Activated T-helper 9 cell treated with anti-CD3 and anti-CD28 coated beads, Interleukin-2, amount 50 U/mL, for 16 hours (primary cell): Measurements from ENCODE around the gene CD53.
"Not testable (repeated sequence)": the region's sequence is repeated elsewhere in the genome, so short reads cannot be mapped to it uniquely, and the experiment has no call there.

Experiments
- DNase-seq: peaks from one replicate; pipeline ENCODE4 v3.0.0-alpha.2; 2020; ENCODE audit warnings: low read depth

The CD53 gene

DNA sequence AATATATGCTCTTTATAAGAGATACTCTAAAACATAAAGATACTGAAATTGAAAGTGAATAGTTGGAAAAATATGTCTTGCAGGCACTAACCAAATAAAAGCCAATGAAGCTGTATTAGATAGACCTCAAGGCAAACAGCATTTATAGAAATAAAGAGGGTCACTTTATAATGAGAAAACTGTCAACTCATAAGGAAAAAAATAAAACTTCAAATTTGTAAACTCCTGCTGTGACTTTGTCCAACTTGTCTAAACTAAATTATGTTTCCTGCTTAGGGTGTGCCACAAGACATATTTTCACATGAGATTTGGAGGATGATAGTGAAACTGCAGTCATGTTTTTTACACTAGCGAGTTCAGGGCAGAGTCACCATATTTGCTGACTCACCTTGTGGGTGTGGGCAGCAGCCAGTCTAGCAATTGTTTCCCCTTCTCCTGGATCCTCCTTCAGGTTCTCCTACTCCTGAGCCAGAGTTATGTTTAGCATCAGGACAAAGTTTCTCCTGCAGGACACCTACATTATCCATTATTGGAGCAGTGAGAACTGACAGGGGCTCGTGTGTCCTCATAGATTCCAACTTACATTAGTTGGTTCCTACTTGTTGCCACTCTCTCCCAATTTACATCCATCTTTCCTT lies 43.8 kb downstream of the CD53 start:
- DNase-seq: no peak

DNA sequence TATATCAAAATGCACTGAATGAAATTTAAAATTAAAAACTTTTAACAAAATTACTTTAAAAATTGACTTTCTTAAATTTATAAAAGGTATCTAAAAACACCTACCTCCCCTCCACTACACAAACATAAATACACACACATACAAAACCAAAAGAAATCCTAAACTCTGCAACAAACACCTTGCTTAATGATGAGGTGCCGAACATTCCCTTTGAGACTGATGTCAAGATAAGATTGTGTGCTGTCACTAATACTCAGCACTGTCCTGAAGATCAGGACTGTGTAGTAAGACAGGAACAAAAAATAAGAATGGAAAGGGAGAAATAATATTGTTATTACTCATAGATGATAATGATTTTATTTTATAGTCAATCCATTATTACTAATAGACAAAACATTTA lies 45.1 kb downstream of the CD53 start:
- DNase-seq: no peak

DNA sequence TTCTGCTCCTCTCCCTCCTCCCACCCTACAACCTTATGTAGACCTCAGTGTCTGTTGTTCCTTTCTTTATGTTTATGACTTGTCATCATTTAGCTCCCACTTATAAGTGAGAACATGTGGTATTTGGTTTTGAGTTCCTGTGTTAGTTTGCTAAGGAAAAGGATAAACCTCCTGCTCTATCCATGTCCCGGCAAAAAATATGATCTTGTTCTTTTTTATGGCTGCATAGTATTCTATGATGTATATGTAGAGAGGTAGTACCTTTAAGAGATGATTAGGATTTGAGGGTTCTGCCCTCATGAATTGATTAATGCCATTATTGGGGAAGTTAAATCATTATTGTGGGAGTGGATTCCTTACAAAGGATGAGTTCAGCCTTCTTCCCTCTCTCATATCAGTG lies 49.0 kb downstream of the CD53 start:
- no peak for DNase-seq

DNA sequence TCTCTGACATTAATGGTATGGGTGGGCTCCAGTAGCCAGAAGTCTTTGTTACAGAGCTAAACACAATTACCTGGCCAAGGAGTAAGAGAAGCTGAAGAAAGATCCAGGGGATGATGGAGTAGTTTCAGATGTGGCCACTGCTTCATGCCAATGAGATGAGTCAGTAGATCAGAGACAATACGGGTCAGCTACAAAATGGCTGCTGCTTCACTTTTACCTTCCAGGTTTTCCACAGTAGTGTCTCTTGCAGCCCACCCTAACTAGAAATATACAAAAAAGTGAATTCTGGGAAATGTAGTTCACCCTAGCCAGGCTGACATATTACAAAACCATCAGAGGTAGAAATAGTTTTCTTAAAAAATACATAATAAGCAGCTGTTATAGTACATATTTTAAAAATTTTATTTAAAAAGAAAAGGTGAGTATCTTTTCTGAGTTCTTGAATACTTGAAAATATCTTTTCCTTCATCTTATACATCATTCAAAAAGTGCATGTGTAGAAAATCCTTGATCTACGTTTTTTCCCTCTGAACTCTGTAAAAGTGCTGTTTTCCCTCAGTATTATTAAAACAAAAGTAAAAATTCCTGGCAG lies 54.6 kb downstream of the CD53 start:
- no peak for DNase-seq

DNA sequence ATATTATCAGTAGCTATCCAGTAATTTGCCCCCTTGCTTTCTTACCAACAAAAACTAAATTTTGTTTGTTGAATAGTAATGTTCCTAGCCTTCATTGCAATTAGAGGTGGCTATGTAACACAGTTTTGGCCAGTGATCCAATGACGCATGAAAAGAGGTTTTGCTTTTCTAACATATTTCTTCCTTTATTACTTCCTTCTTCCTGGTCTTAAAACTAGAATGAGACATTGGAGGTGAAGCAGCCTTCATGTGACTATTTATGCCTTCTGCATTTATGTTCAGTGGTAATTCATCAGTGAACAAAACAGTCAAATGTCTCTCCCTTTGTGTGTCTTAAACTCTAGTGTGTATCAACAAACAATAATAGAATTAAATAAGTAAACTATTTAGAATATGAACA lies 55.2 kb downstream of the CD53 start:
- DNase-seq: no peak

DNA sequence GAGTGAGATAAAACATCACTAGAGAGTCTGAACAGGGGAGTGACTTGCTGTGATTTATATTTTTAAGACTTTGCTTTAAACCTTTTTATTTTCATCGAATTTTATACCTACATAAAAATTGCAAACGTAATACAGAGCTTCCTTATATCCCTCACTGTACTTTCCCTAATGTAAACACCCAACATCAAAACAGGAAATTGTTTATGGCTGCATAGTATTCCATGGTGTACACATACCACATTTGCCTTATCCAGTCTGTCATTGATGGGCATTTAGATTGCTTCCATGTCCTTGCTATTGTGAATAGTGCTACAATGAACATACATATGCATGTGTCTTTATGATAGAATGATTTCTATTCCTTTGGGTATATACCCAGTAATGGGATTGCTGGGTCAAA lies 56.0 kb downstream of the CD53 start:
- no peak for DNase-seq

DNA sequence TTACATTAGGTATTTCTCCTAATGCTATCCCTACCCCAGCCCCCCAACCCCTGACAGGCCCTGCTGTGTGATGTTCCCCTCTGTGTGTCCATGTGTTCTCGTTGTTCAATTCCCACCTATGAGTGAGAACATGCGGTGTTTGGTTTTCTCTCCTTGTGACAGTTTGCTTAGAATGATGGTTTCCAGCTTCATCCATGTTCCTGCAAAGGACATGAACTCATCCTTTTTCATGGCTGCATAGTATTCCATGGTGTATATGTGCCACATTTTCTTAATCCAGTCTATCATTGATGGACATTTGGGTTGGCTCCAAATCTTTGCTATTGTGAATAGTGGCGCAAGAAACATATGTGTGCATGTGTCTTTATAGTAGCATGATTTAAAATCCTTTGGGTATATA lies 58.1 kb downstream of the CD53 start:
- not testable (repeated sequence) for DNase-seq

DNA sequence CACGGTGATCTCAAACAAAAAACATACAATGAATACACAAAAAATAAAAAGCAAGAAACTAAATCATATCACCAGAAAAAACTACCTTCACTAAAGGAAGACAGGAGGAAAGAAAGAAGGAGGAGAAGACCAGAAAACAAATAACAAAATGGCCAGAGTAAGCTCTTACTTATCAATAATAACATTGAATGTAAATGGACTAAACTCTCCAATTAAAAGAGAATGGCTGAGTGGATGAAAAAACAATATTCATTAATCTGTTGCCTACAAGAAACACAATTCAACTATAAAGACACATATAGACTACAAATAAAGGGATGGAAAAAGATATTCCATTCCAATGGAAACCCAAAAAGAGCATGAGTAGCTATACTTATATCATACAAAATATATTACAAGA lies 63.6 kb downstream of the CD53 start:
- no peak for DNase-seq

DNA sequence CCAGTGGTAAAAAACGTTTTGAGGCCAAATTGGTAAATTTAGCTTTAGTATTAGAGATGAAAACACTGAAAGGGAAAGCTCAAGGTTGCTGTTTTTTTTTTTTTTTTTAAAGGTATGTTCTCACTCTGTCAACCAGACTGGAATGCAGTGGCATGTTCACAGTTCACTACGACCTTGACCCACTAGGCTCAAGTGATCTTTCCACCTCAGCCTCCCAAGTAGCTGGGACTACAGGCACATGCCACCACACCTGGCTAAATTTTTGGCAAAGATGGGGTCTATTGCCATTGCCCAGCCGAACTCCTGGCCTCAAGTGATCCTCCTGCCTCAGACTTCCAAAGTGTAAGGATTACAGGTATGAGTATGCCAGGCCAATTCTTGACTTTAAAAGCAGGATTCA lies 71.9 kb downstream of the CD53 start:
- no peak for DNase-seq

DNA sequence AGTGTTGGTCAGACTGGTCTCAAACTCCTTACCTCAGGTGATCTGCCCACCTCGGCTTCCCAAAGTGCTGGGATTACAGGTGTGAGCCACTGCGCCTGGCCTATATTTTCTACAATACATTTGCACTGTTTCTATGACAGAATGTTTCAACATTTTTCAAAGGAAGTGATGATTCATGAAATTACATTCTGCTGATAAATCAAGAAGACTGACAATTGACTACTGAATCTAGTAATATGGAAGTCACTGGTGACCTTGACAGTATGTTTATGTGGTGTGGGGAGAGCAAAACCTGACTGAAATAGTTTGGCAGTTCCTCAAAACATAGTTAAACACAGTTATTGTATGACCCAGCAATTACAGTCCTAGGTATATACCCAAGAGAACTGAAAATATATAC lies 72.7 kb downstream of the CD53 start:
- DNase-seq: no peak

DNA sequence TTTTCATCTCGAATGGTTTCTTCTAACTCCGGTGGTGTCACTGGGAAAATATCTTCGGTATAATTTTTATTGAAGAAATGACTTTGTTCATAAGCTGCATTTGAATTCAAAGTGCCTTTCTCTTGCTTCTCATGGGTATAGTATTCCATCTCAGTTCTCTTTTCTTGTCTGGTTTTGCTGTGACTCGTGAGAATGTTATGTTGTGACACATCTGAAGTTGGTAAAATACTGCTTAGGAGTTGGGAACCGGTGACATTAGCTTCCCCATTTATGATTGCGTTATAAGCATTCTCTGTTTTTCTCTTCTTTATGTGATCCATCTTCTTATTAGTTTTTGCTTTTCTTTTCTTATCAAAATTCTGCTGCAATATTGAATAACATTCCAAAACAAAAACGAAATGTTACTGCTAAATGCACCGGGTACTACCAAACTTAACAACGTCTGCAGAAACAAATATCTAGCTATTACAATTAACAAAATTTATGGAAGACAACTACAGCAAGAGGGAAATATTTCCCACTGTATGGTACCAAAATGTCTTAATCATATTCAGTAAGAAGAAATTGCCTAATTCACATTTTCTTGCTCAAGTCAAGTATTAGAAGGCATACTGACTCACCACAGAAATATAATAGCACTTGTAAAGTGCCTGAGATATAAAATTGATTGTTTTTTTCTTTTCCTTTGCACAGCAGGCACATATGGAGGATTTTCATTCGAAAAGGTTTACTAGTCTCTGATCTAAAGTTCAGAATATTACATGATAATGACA lies 75.3 kb downstream of the CD53 start:
- DNase-seq: no peak
